GM21576 (cell line): ENCODE measurements around the gene CNNM4.

ENCODE experiments used
- ATAC-seq: cut with Tn5 transposase; IDR thresholded peaks from one replicate; pipeline ENCODE4 v1.9.1; 2021; ENCODE audit warnings: mild to moderate bottlenecking, moderate library complexity; ENCODE audit not compliant: unreplicated experiment

The CNNM4 gene

GRCh38 chr2:96828436-96828835, 67.7 kb downstream of the CNNM4 start:
- no peak for ATAC-seq

GRCh38 chr2:96828874-96829273, 68.2 kb downstream of the CNNM4 start:
- ATAC-seq, result no peak

GRCh38 chr2:96830044-96830562, 69.4 kb downstream of the CNNM4 start:
- no peak for ATAC-seq

- ATAC-seq, result no peak
These were observed 71.0 kb downstream of the CNNM4 start for GRCh38 chr2:96831679-96832078.

GRCh38 chr2:96832408-96832753, 71.7 kb downstream of the CNNM4 start:
- no peak for ATAC-seq

- no peak for ATAC-seq
These were observed 72.2 kb downstream of the CNNM4 start for GRCh38 chr2:96832754-96833507.

GRCh38 chr2:96835830-96836229, 75.1 kb downstream of the CNNM4 start:
- no peak for ATAC-seq

- no peak for ATAC-seq
These were observed 76.9 kb downstream of the CNNM4 start for GRCh38 chr2:96837575-96837974.

- ATAC-seq, result peak; percentile 14
These were observed 77.9 kb downstream of the CNNM4 start for GRCh38 chr2:96838345-96839292.

GRCh38 chr2:96839293-96839874, 78.7 kb downstream of the CNNM4 start:
- ATAC-seq, result peak; percentile 73

- ATAC-seq, result no peak
These were observed 79.5 kb downstream of the CNNM4 start for GRCh38 chr2:96839875-96840850.

GRCh38 chr2:96841701-96842495, 81.2 kb downstream of the CNNM4 start:
- ATAC-seq, result no peak

GRCh38 chr2:96842600-96842999, 81.9 kb downstream of the CNNM4 start:
- ATAC-seq, result no peak

GRCh38 chr2:96843538-96844268, 83.0 kb downstream of the CNNM4 start, which contains the start of gene ANKRD23:
ANKRD23 (minus strand) TSS chr2:96844021; CDS start chr2:96843992, 29 bp downstream.
- ATAC-seq, result no peak

GRCh38 chr2:96844405-96844808, 83.7 kb downstream of the CNNM4 start:
- ATAC-seq, result no peak

GRCh38 chr2:96846825-96847224, 86.1 kb downstream of the CNNM4 start:
- no peak for ATAC-seq

- ATAC-seq, result no peak
These were observed 86.9 kb downstream of the CNNM4 start for GRCh38 chr2:96847586-96847985.

- ATAC-seq, result no peak
These were observed 87.6 kb downstream of the CNNM4 start for GRCh38 chr2:96848264-96848663.

GRCh38 chr2:96852667-96853066, 92.0 kb downstream of the CNNM4 start:
- ATAC-seq, result no peak
